ENCODE measurements around the gene SLC38A2. TPM values are rescaled to one million over a fixed set of nuclear protein-coding genes. Genes with fewer than 3 reads are reported as not detected.

SLC38A2 gene
- 421 and 453 TPM in 2 replicates for total RNA-seq (2021)
- long read RNA-seq, full-length matches to known transcripts, result 399 of 507 reads
- long read RNA-seq, partial matches to known transcripts, result 59 of 507 reads
- long read RNA-seq, other reads (novel, unspliced or antisense), result 49 of 507 reads

DNA sequence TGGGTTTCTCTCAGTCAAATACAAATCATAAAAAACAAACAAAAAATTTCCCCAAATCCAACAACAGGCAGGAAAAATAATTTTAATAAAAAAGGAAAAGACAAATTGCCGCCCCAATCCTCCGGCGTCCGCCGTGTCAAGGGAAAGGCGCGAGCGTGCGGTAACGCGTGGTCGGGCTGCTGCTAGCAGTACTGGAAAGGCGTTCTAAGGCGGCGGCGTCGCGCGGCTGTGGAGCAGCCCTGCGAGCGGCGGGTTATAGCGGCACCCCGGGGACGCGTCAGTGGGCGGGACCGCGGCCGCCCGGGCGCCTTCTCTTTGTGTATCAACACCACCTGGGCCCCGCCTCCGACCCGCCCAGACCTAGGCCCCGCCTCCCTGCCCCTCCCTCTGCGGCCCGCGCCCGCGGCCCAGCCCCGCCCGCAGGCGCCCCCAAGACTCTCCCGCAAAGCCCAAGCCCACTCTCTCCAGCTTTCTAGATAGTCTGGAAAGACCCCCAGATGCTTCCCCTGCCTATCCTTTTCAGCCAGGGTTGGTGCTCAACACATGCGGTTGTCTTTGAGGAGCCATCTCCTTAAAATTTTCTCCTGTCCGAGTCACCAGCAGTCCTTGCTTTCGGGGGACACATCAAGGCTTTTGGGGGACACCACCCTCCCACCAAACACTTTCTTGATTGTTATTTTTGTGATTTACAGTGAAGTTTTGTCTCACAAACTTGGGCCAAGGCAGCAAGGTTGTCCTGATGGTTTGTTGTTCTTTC is at the start of gene SLC38A2:
SLC38A2 (minus strand) TSS at position 230 of the 757 bp plus-strand sequence. CDS start 1,480 bp downstream, outside the sequence.
- H3K79me2 ChIP-seq (ENCODE audit: insufficient read depth, low read length), result peaks cover 21% of the 10 kb centered on the region; the same call in 1 of the 2 replicates
- H2BK5ac ChIP-seq (ENCODE audit: insufficient read length, low read length), result peak within 1 kb of the TSS; percentile 74
- H3K79me1 ChIP-seq (ENCODE audit: insufficient read depth, low read depth, low read length, poor library complexity, severe bottlenecking), result peaks cover 2% of the 10 kb centered on the region
- H2BK12ac ChIP-seq (ENCODE audit: insufficient read length, low read depth, low read length), result no peak within 1 kb of the TSS
- Mint-ChIP-seq H3K4me3 (peak within 1 kb of the TSS; percentile 97 to 99), H3K27me3 (ENCODE audit: low read depth) (peaks cover 6% of the 10 kb centered on the region), H3K4me1 (peaks cover 41 to 44% of the 10 kb centered on the region in 2 experiments), H3K9me3 (peaks cover 5 to 8% of the 10 kb centered on the region in 2 experiments; a peak in 4 of 5 replicates), H3K36me3 (ENCODE audit: insufficient read depth in 1 of 3, low read depth in 3 of 3) (peaks cover 38 to 45% (median 39%) of the 10 kb centered on the region in 3 experiments), H3K27ac (peak within 1 kb of the TSS; percentile 99 to 100 (median 99))
- H4K20me1 ChIP-seq (ENCODE audit: control insufficient read depth, insufficient read depth, insufficient read length), result peaks cover under 1% of the 10 kb centered on the region
- peak within 1 kb of the TSS; percentile 94 for H3K9ac ChIP-seq (ENCODE audit: extremely low read depth, insufficient read length, low read length)
- no peak within 1 kb of the TSS for H2BK20ac ChIP-seq (ENCODE audit: low read depth, low read length, poor library complexity, severe bottlenecking)
- peak within 1 kb of the TSS; percentile 35 for H4K8ac ChIP-seq (replicated peaks; ENCODE audit: insufficient read length, low read depth, low read length)
- H3K23me2 ChIP-seq (ENCODE audit: insufficient read length, low read depth, low read length, poor library complexity, severe bottlenecking), result peaks cover 10% of the 10 kb centered on the region
- peak within 1 kb of the TSS; percentile 97 for H3K14ac ChIP-seq (ENCODE audit: insufficient read depth, low read length)
- peak within 1 kb of the TSS; percentile 23; the same call in 1 of the 2 replicates for H3K4ac ChIP-seq (ENCODE audit: low read depth, low read length)
- DNase-seq, result peak; percentile 96
- peak within 1 kb of the TSS; percentile 6 for H2AFZ ChIP-seq (ENCODE audit: low read length)
- H4K5ac ChIP-seq (ENCODE audit: insufficient read length, low read depth, low read length), result no peak within 1 kb of the TSS
- peak within 1 kb of the TSS; percentile 50 for H4K91ac ChIP-seq (ENCODE audit: insufficient read length, low read depth, low read length)
- no CpG with 5 or more reads among the region's 48 CpGs for WGBS (ENCODE audit: extremely low coverage, insufficient read length, low lambda C conversion rate)
- no peak within 1 kb of the TSS for H2BK15ac ChIP-seq (ENCODE audit: low read depth, low read length)
- peak within 1 kb of the TSS; percentile 24 for H3K27ac ChIP-seq (ENCODE audit: insufficient read length, low read depth, low read length)
- H2AK5ac ChIP-seq (ENCODE audit: insufficient read length, low read length), result no peak within 1 kb of the TSS
- H3T11ph ChIP-seq (ENCODE audit: low read length), result no peak within 1 kb of the TSS
- H3K27me3 ChIP-seq (ENCODE audit: insufficient read depth, low read length), result no peaks in the 10 kb centered on the region
- peak within 1 kb of the TSS; percentile 96 for H3K4me2 ChIP-seq (ENCODE audit: insufficient read depth, insufficient read length, low read length)
- H3K56ac ChIP-seq (ENCODE audit: insufficient read length, low read depth, low read length), result no peak within 1 kb of the TSS
- H3K9me3 ChIP-seq (ENCODE audit: control insufficient read depth, low read depth, low read length), result no peaks in the 10 kb centered on the region
- H3K18ac ChIP-seq (ENCODE audit: insufficient read length, low read depth, low read length), result peak within 1 kb of the TSS; percentile 94
- TF ChIP-seq CTCF (conservative IDR thresholded peaks at IDR 0.05), result no peak
- H3K23ac ChIP-seq (ENCODE audit: insufficient read length, low read depth, low read length), result no peak within 1 kb of the TSS
- no peaks in the 10 kb centered on the region for H3K4me1 ChIP-seq (ENCODE audit: insufficient read depth, low read length)
- peak within 1 kb of the TSS; percentile 29 for H2BK120ac ChIP-seq (ENCODE audit: low read depth, low read length, poor library complexity, severe bottlenecking)
